Measurements from ENCODE around the gene RGS9. TPM values are rescaled to one million over a fixed set of nuclear protein-coding genes. Genes with fewer than 3 reads are reported as not detected.

RGS9 gene
- total and polyA plus RNA-seq, 10 donors: 5.5 to 9.6 (median 7.4) TPM

DNA sequence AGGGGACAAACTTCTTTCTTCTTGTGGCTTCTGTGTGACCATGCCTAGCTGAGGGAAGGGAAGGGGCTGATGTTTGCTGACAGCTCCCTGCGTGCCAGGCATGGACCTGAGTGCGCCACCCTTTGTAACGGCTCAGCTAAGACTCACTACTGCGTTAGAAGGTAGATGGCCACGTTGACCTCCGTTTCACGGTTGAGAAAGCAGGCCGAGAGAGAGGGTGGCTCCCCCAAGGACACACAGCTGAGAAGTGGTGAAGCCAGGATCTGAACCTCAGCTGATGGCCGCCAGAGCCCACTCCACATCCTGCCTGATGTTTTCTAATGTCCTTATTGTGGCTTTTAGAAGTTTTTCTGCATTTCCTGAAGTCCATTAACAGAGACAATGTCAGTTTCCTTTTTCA is 45.1 kb downstream of the RGS9 start:
- Histone ChIP-seq H3K4me1 (peaks cover 0 to 39% (median 19%) of the 10 kb centered on the region in 6 donors), H3K36me3 (no peaks in the 10 kb centered on the region), H3K27me3 (replicated peaks in 1 of 7) (no peaks in the 10 kb centered on the region), H3K27ac (peak overlapping the region in 4 of 8 donors; percentile 29 to 72 (median 41)), H3K4me3 (no peak overlapping the region), H3K9me3 (no peaks in the 10 kb centered on the region)
- DNase-seq: no peak
- intact Hi-C loops (cut with DNase I; ENCODE audit: low total_unique reads): no loop called here
- WGBS, 5 donors: 44 to 69% (median 57%) methylated on average over 9 of the region's 9 CpGs
- no peak for TF ChIP-seq POLR2AphosphoS5 (IDR thresholded peaks at IDR 0.05)
- TF ChIP-seq, protein P1, sequence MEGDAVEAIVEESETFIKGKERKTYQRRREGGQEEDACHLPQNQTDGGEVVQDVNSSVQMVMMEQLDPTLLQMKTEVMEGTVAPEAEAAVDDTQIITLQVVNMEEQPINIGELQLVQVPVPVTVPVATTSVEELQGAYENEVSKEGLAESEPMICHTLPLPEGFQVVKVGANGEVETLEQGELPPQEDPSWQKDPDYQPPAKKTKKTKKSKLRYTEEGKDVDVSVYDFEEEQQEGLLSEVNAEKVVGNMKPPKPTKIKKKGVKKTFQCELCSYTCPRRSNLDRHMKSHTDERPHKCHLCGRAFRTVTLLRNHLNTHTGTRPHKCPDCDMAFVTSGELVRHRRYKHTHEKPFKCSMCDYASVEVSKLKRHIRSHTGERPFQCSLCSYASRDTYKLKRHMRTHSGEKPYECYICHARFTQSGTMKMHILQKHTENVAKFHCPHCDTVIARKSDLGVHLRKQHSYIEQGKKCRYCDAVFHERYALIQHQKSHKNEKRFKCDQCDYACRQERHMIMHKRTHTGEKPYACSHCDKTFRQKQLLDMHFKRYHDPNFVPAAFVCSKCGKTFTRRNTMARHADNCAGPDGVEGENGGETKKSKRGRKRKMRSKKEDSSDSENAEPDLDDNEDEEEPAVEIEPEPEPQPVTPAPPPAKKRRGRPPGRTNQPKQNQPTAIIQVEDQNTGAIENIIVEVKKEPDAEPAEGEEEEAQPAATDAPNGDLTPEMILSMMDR (IDR thresholded peaks at IDR 0.05 in 8 of 11, conservative IDR thresholded peaks at IDR 0.05 in 3 of 11): no peak
- no peak for TF ChIP-seq POLR2A (IDR thresholded peaks at IDR 0.05)

DNA sequence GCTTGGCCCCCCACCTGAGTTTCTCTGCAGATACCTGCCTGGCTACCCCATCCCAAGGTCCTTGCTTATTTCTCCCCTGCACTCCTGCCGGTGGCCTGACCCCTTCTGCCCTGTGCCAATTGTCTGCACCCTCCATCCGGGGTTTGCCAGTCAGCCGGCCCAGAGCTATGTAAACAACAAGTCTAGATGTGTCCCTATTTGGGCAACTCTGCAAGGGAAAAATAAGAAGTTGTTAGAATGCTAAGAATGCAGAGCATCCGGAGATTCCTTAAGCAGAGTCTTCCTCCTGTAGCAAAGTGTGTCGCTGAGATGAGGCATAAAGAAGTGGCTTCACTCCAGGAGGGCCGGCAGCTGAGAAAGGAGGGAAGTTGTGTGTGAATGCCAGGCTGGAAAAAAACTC is 46.6 kb downstream of the RGS9 start:
- WGBS, 5 donors: 58 to 75% (median 67%) methylated on average over 6 of the region's 6 CpGs
- peak overlapping the region in 1 of 8 donors; percentile 14 for H3K27ac ChIP-seq
- intact Hi-C loops (cut with DNase I; ENCODE audit: low total_unique reads): no loop called here
- no peaks in the 10 kb centered on the region for H3K36me3 ChIP-seq
- no peaks in the 10 kb centered on the region for H3K9me3 ChIP-seq
- TF ChIP-seq POLR2AphosphoS5 (IDR thresholded peaks at IDR 0.05) (no peak), POLR2A (IDR thresholded peaks at IDR 0.05) (no peak)
- TF ChIP-seq, protein P1 (IDR thresholded peaks at IDR 0.05 in 8 of 11, conservative IDR thresholded peaks at IDR 0.05 in 3 of 11): no peak
- H3K4me3 ChIP-seq: no peak overlapping the region
- H3K27me3 ChIP-seq (replicated peaks in 1 of 7): no peaks in the 10 kb centered on the region
- H3K4me1 ChIP-seq: peaks cover 0 to 38% (median 19%) of the 10 kb centered on the region in 6 donors
- no peak for DNase-seq

GRCh38 chr17:65184235-65184959 is 47.2 kb downstream of the RGS9 start:
- DNase-seq: no peak
- intact Hi-C loops (cut with DNase I; ENCODE audit: low total_unique reads): no loop called here
- Histone ChIP-seq H3K36me3 (no peaks in the 10 kb centered on the region), H3K27me3 (replicated peaks in 1 of 7) (no peaks in the 10 kb centered on the region), H3K27ac (no peak overlapping the region), H3K4me3 (no peak overlapping the region), H3K4me1 (peaks cover 0 to 31% (median 19%) of the 10 kb centered on the region in 6 donors), H3K9me3 (no peaks in the 10 kb centered on the region)
- TF ChIP-seq POLR2A (IDR thresholded peaks at IDR 0.05) (no peak), POLR2AphosphoS5 (IDR thresholded peaks at IDR 0.05) (no peak)
- TF ChIP-seq, protein P1 (IDR thresholded peaks at IDR 0.05 in 8 of 11, conservative IDR thresholded peaks at IDR 0.05 in 3 of 11): no peak
- WGBS, 5 donors: 60 to 78% (median 70%) methylated on average over 5 of the region's 5 CpGs

- Histone ChIP-seq H3K4me1 (peaks cover 0 to 26% (median 17%) of the 10 kb centered on the region in 6 donors), H3K27me3 (replicated peaks in 1 of 7) (no peaks in the 10 kb centered on the region), H3K36me3 (no peaks in the 10 kb centered on the region), H3K4me3 (no peak overlapping the region), H3K9me3 (no peaks in the 10 kb centered on the region), H3K27ac (no peak overlapping the region)
- TF ChIP-seq, protein P1 (IDR thresholded peaks at IDR 0.05 in 8 of 11, conservative IDR thresholded peaks at IDR 0.05 in 3 of 11): no peak
- TF ChIP-seq POLR2AphosphoS5 (IDR thresholded peaks at IDR 0.05): no peak
- no peak for TF ChIP-seq POLR2A (IDR thresholded peaks at IDR 0.05)
- no peak for DNase-seq
- 73 to 87% (median 83%) methylated on average over 4 of the region's 4 CpGs for WGBS, 5 donors
- intact Hi-C loops (cut with DNase I; ENCODE audit: low total_unique reads): no loop called here
These were observed 47.9 kb downstream of the RGS9 start for GRCh38 chr17:65185062-65185461.

All from spleen (tissue), 11 donors.